ENCODE results near the gene JADE3.

Gene JADE3

GRCh38 chrX:47026198-47026597, 114.0 kb downstream of the JADE3 start:
- no peak for DNase-seq (ENCODE audit: low read depth in 3 of 3)

GRCh38 chrX:47030339-47030738, 118.1 kb downstream of the JADE3 start:
- DNase-seq (ENCODE audit: low read depth in 3 of 3), result no peak

GRCh38 chrX:47047989-47048388, 135.8 kb downstream of the JADE3 start:
- DNase-seq (ENCODE audit: low read depth in 3 of 3), result no peak

GRCh38 chrX:47059142-47059874, 147.1 kb downstream of the JADE3 start:
- no peak for DNase-seq (ENCODE audit: low read depth in 3 of 3)

- DNase-seq (ENCODE audit: low read depth in 3 of 3), result no peak
These were observed 148.5 kb downstream of the JADE3 start for GRCh38 chrX:47060708-47061107.

GRCh38 chrX:47061238-47061919, 149.2 kb downstream of the JADE3 start:
- DNase-seq (ENCODE audit: low read depth in 3 of 3), result no peak

- no peak for DNase-seq (ENCODE audit: low read depth in 3 of 3)
These were observed 151.0 kb downstream of the JADE3 start for GRCh38 chrX:47063179-47063578.

GRCh38 chrX:47068214-47068613, 156.0 kb downstream of the JADE3 start:
- no peak for DNase-seq (ENCODE audit: low read depth in 3 of 3)

GRCh38 chrX:47068720-47069119, 156.5 kb downstream of the JADE3 start:
- DNase-seq (ENCODE audit: low read depth in 3 of 3), result no peak

- DNase-seq (ENCODE audit: low read depth in 3 of 3), result no peak
These were observed 166.2 kb downstream of the JADE3 start, which contains the start of gene RGN for GRCh38 chrX:47078129-47079043. Gene RGN (plus strand): TSS chrX:47078443. CDS start chrX:47081145, 2,702 bp downstream.

- no peak for DNase-seq (ENCODE audit: low read depth in 3 of 3)
These were observed 168.1 kb downstream of the JADE3 start for GRCh38 chrX:47080215-47080914.

GRCh38 chrX:47080915-47081236, 168.7 kb downstream of the JADE3 start:
- no peak for DNase-seq (ENCODE audit: low read depth in 3 of 3)

- no peak for DNase-seq (ENCODE audit: low read depth in 3 of 3)
These were observed 179.0 kb downstream of the JADE3 start for GRCh38 chrX:47091149-47091775.

GRCh38 chrX:47093248-47093647, 181.0 kb downstream of the JADE3 start:
- no peak for DNase-seq (ENCODE audit: low read depth in 3 of 3)

GRCh38 chrX:47093860-47094259, 181.6 kb downstream of the JADE3 start:
- no peak for DNase-seq (ENCODE audit: low read depth in 3 of 3)

GRCh38 chrX:47097018-47097417, 184.8 kb downstream of the JADE3 start:
- DNase-seq (ENCODE audit: low read depth in 3 of 3), result no peak

GRCh38 chrX:47098338-47099094, 186.3 kb downstream of the JADE3 start:
- no peak for DNase-seq (ENCODE audit: low read depth in 3 of 3)

- DNase-seq (ENCODE audit: low read depth in 3 of 3), result no peak
These were observed 189.0 kb downstream of the JADE3 start for GRCh38 chrX:47101206-47101605.
